ENCODE measurements around the gene MYO18B. TPM values are rescaled to one million over a fixed set of nuclear protein-coding genes. Genes with fewer than 3 reads are reported as not detected.
A peak's percentile ranks its signal among the peaks of the same experiment; 100 is the strongest.

MYO18B gene
- total RNA-seq, 2 experiments from 2014 or later = 1.6 to 1.8 TPM

GRCh38 chr22:25754527-25755202 is 12.7 kb downstream of the MYO18B start:
- Mint-ChIP-seq H3K4me1 (ENCODE audit: low read depth) (peaks cover 17% of the 10 kb centered on the region), H3K9me3 (no peaks in the 10 kb centered on the region), H3K27me3 (no peaks in the 10 kb centered on the region), H3K36me3 (ENCODE audit: low read depth) (no peaks in the 10 kb centered on the region), H3K27ac (no peak overlapping the region), H3K4me3 (no peak overlapping the region)
- TF ChIP-seq CTCF (IDR thresholded peaks at IDR 0.05) = no peak
- ATAC-seq (no peak), DNase-seq (no peak)
- CTCF ChIA-PET = no interaction called here
- POLR2A ChIA-PET = no interaction called here
- intact Hi-C loops (cut with micrococcal nuclease) = no loop called here

GRCh38 chr22:25757686-25758085 is 15.7 kb downstream of the MYO18B start:
- no peak for TF ChIP-seq CTCF (IDR thresholded peaks at IDR 0.05)
- ChIA-PET CTCF (interaction anchor here (0.9 kb wide), 1 partner anchor 15 kb away, joined by 3 read pairs; no protein-coding TSS in a partner anchor), POLR2A (no interaction called here)
- intact Hi-C loops (cut with micrococcal nuclease) = no loop called here
- peak; percentile 42 for ATAC-seq
- no peaks in the 10 kb centered on the region for H3K27me3 Mint-ChIP-seq
- peaks cover 2% of the 10 kb centered on the region for H3K4me1 Mint-ChIP-seq (ENCODE audit: low read depth)
- no peak for DNase-seq
- H3K9me3 Mint-ChIP-seq = no peaks in the 10 kb centered on the region
- no peaks in the 10 kb centered on the region for H3K36me3 Mint-ChIP-seq (ENCODE audit: low read depth)
- no peak overlapping the region for H3K4me3 Mint-ChIP-seq
- H3K27ac Mint-ChIP-seq = peak overlapping the region; percentile 7

- ATAC-seq (no peak), DNase-seq (no peak)
- H3K36me3 Mint-ChIP-seq (ENCODE audit: low read depth) = no peaks in the 10 kb centered on the region
- no peak overlapping the region for H3K4me3 Mint-ChIP-seq
- intact Hi-C loops (cut with micrococcal nuclease) = no loop called here
- H3K4me1 Mint-ChIP-seq (ENCODE audit: low read depth) = peaks cover 2% of the 10 kb centered on the region
- TF ChIP-seq CTCF (IDR thresholded peaks at IDR 0.05) = no peak
- H3K27ac Mint-ChIP-seq = no peak overlapping the region
- H3K9me3 Mint-ChIP-seq = no peaks in the 10 kb centered on the region
- POLR2A ChIA-PET = no interaction called here
- CTCF ChIA-PET = interaction anchor here (0.7 kb wide), 1 partner anchor 15 kb away, joined by 4 read pairs; no protein-coding TSS in a partner anchor
- no peaks in the 10 kb centered on the region for H3K27me3 Mint-ChIP-seq
Measured at GRCh38 chr22:25758316-25758715, 16.3 kb downstream of the MYO18B start.

GRCh38 chr22:25759825-25760231 is 17.8 kb downstream of the MYO18B start:
- H3K27ac Mint-ChIP-seq = no peak overlapping the region

More at GRCh38 chr22:25759825-25760231, 17.8 kb downstream of the MYO18B start:
- POLR2A ChIA-PET = interaction anchor here (0.7 kb wide), 1 partner anchor 25 kb away, joined by 3 read pairs; no protein-coding TSS in a partner anchor
- H3K27me3 Mint-ChIP-seq = no peaks in the 10 kb centered on the region
- H3K4me1 Mint-ChIP-seq (ENCODE audit: low read depth) = peaks cover 2% of the 10 kb centered on the region
- H3K4me3 Mint-ChIP-seq = no peak overlapping the region
- no peaks in the 10 kb centered on the region for H3K36me3 Mint-ChIP-seq (ENCODE audit: low read depth)
- DNase-seq (no peak), ATAC-seq (no peak)
- TF ChIP-seq CTCF (IDR thresholded peaks at IDR 0.05) = no peak
- H3K9me3 Mint-ChIP-seq = no peaks in the 10 kb centered on the region
- intact Hi-C loops (cut with micrococcal nuclease) = no loop called here
- CTCF ChIA-PET = interaction anchor here (5.3 kb wide), 1 partner anchor 13 kb away, joined by 30 read pairs; no protein-coding TSS in a partner anchor
